CD4-positive, alpha-beta T cell treated with Interleukin-2 at 100 ng/mL for 4 hours (primary cell): ENCODE results near the gene BAIAP3.

ENCODE experiments used
- DNase-seq: peaks from one replicate; pipeline ENCODE4 v3.0.0-alpha.2; 2020; ENCODE audit warnings: low spot score

The BAIAP3 gene

GRCh38 chr16:1332618-1333148 lies 762 bp upstream of the BAIAP3 start:
- no peak for DNase-seq

GRCh38 chr16:1333854-1334700 lies 632 bp downstream of the BAIAP3 start:
- no peak for DNase-seq

GRCh38 chr16:1334739-1335138 lies 1.3 kb downstream of the BAIAP3 start:
- DNase-seq: no peak

DNA sequence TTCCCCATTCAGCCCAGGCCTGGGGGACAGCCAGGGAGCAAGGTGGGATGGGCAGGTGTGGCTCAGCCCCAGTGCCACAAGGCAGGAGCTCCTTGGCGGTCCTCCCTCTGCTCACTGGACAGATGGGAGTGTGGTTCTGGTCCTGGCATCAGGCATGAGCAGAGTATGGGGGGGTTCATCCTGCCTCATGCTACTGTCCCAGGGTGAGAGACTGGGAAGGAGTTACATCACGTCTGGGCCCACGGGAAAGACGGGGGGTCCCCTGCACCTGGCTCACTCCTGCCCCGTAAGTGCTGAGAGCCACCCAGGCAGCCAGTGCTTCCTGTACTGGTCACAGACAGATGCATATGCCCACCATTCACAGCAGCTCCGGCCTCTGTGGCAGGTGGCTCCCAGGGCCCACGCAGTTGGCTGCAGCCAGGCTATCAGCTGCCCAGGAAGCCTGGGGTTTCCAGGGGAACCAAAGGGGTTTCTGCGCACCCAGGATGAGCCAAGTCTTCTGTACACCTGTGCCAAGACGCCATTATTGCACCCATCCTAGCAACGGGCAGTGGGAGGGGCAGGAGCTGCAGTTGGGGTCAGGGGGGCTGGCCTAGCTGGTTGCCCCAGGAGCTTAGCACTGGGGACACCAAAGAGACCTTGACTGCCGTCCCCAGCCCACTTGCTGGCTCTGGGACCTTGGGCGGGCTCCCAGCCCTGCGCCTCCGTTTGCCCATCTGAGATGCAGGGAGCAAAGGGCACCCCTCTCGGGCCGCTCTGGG lies 1.9 kb downstream of the BAIAP3 start:
- DNase-seq: no peak

- DNase-seq: no peak
Observed at GRCh38 chr16:1335996-1336395, 2.6 kb downstream of the BAIAP3 start.

DNA sequence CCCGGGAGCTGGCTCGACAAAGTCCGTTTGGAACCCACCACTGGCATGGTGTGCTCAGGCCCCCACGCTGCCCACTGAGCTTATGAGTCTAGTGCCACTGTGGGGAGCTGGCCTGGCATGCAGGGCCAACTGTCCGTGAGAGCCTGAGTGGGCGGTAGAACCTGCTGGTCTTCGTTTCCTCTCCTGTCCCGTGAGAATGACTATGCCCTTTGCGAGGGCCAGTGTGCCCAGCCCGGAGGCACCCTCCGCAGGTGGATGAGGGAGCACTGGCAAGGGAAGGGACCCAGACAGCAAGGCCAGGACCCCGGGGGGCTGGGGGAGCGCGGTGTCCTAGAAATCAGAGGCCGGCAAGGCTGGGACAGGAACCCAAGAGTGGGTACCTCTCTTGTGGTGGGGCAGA lies 3.2 kb downstream of the BAIAP3 start:
- no peak for DNase-seq

DNA sequence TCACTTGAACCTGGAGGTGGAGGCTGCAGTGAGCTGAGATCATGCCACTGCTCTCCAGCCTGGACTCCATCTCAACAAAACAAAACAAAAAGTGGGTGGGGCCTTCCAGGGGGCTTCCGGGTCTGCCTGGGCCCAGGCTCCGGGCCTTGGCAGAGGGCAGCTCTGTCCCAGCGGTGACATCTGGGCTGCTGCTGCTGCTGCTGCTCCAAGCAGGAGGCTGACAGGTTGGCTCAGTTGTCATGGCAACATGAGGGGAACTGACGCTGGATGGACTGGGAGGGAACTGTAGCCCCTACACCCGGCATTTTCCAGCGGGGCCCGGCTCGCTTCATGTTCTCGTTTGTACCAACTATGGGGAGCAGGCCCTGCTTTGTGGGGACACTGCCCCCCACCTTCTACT lies 4.0 kb downstream of the BAIAP3 start:
- no peak for DNase-seq

GRCh38 chr16:1338119-1338730 lies 4.8 kb downstream of the BAIAP3 start:
- DNase-seq: peak; percentile 29

DNA sequence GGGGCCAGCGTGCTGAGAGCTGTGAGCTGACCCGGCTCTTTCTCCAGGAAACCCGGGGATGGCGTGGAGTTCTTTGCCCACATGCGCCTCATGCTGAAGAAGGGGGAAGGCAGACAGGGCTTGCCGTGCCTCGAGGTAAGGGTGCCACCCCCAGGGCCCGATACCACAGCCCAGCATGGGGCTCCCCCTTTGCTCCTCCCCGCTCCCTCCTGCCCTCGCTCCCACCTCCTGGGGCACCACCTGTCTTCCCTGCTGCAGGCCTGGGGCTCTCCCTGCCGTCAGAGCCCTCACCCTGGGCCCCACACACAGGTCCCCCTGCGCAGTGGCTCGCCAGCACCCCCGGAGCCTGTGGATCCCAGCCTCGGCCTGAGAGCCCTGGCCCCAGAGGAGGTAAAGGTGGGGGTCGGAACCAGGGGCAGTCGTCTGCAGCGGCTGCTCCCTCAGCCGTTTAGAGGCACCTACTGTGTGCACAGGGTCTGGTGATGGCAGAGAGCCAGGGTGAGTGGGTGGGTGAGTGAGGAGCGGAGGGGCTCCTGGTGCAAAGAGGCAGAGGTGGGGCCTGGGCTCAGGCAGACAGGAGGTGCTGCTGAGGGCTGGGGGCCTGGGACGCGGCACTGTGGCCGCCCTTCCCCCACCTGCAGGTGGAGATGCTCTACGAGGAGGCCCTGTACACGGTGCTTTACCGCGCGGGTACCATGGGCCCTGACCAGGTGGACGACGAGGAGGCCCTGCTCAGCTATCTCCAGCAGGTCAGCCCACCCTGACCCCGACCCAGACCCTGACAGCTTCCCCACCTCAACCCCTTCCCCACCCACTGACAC lies 5.6 kb downstream of the BAIAP3 start:
- DNase-seq: no peak

DNA sequence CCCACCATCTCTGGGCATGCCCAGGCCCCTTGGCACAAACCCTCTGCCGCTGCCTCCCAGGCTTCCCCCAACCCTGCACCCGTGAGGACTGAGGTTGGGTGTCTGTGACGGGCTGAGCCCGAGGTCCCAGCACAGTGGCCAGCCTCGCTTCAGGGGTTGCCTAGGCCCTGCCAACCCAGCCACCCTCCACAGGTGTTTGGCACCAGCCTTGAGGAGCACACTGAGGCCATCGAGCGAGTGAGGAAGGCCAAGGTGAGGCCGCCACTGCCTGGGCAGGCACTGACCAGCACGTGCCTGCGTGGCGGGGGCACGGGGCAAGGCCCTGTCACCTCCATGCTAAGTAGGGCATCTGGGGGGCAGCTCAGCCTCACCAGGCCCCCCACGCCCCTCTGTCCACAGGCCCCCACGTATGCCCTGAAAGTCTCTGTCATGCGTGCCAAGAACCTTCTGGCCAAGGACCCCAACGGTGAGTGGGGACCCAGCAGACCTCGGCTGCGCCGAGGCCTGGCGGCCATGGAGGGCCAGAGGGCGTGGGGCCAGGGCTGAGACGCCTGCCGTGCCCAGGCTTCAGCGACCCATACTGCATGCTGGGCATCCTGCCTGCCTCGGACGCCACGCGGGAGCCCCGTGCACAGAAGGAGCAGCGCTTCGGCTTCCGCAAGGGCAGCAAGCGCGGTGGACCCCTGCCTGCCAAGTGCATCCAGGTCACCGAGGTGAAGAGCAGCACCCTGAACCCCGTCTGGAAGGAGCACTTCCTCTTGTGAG lies 7.5 kb downstream of the BAIAP3 start:
- no peak for DNase-seq

DNA sequence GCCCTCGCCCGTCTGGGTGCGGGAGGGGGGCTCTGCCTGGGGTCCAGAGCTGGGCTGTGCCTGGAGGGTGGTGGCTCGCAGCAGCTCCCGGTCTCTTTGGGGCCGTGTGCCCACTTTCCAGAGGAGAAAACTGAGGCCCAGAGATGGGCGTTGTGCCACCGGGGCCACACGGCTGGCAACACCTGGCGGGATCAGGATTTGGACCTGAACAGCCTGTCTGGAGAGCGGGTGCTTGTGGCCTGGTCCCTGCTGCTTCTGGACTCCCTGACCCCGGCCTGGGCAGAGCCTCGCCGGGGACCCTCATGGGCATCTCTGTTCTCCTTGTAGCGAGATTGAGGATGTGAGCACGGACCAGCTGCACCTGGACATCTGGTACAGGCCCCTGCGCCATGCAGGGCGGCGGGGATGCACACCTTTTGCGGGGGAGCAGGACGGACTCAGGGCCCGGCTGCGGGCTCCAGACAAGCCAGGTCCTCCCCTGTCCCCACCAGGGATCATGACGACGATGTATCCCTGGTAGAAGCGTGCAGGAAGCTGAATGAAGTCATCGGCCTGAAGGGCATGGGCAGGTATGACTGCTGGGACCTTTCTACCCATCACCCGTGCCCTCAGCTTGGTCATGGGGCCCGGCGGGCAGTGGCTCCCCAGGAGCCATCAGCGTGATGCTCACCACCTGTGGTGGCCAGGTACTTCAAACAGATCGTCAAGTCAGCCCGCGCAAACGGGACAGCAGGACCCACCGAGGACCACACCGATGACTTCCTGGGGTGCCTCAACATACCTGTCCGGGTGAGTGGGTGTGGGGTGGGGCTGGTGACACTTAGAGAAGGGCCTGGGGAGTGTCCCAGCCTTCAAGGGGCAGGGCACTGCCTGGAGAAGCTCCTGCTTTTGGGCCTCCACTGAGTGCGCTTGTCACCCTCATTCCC lies 8.3 kb downstream of the BAIAP3 start:
- DNase-seq: no peak

DNA sequence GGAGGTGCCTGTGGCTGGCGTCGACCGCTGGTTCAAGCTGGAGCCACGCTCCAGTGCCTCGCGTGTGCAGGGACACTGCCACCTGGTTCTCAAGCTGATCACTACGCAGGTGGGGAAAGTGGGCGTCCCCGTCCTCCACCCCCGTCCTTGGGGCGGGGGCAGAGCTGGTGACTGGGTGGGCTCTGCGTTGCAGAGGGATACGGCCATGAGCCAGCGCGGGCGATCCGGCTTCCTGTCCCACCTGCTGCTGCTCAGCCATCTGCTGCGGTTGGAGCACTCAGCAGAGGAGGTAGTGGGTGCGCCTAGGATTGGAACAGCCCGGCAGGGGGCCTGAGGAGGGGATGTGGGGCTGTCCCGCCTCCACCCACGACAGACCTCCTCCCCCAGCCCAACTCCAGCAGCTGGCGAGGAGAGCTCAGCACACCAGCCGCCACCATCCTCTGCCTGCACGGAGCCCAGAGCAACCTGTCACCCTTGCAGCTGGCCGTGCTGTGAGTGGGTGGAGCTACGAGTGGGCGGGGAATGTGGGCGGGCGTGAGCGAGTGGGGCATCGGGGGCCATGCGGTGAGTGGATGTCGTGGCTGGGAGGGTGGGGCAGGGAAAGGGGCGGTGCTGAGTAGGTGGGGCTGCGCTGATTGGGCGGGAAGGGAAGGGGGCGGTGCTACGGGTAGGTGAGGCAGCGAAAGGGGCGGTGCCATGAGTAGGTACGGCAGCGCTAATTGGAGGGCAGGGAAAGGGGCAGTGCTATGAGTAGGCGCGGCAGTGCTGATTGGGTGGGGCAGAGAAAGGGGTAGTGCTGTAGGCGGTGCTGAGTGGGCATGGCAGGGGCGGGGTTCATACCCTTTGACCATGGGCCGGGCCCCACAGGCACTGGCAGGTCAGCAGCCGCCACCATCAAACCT lies 9.3 kb downstream of the BAIAP3 start:
- peak; percentile 98 for DNase-seq

- no peak for DNase-seq
Observed at GRCh38 chr16:1343428-1344242, 10.2 kb downstream of the BAIAP3 start.

DNA sequence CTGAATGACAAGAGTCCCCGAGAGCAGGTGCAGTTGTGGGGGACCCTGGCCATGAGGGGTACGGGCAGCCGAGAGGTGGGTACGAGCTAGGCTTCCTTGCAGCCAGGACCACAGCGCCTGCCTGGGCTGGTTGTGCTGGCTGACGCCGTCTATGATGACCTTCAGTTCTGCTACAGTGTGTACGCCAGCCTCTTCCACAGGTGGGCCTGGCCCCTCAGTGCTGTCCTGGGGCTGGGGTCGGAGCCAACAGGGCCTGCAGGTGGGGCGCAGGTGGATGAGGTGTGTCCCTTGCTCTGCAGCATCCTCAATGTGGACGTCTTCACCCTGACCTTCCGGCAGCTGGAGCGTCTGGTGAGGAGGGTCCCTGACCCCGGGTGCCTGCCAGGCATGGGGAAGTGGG lies 11.1 kb downstream of the BAIAP3 start:
- no peak for DNase-seq

DNA sequence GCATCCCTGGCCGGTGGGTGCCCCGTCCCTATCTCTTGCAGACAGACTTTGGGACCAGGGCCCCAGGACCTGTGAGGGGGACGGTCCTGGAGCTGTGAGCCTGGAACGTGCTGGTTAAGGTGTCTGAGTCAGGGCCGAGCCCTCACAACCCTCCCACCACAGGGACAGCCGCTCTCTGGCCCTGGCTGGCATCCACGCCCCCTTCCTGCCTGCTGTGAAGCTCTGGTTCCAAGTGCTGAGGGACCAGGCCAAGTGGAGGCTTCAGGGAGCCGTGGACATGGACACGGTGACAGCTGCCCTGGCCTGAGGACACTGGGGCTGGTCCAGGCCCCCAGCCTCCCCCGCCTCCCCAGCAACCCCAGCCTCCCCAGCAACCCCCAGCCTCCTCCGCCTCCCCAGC lies 11.6 kb downstream of the BAIAP3 start:
- no peak for DNase-seq

DNA sequence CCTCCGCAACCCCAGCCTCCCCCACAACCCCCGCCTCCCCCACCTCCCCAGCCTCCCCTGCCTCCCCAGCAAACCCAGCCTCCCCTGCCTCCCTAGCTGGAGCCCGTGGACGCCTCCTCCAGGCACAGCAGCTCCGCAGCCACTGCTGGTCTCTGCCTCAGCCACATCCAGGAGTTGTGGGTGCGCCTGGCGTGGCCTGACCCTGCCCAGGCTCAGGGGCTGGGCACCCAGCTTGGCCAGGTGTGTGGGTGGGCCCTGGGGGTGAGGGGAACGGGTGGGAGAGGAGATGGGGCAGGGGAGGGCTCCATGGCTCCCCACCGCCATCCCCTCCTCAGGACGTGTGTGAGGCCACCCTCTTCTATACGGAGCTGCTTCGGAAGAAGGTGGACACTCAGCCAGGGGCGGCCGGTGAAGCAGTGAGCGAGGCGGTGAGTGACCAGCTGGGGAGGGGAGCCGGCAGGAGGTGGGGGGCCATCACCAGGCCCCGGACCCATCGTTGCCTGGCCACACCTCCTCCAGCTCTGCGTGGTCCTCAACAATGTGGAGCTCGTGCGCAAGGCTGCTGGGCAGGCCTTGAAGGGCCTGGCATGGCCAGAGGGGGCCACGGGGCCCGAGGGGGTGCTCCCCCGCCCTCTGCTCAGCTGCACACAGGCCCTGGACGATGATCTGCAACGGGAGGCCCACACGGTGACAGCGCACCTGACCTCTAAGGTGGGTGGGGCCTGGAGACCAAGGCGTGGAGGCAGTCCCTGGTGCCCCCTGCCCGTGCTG lies 12.4 kb downstream of the BAIAP3 start:
- DNase-seq: no peak
